Cardiac ventricle fibroblast (primary cell): Measurements from ENCODE around the gene PRDM16. TPM values are rescaled to one million over a fixed set of nuclear protein-coding genes. Genes with fewer than 3 reads are reported as not detected.

Experiments used
- total RNA-seq: library from RNA; depleted of rRNA; stranded (reverse); fragments of >200 nt; gene quantifications from 2 replicates; pipeline ENCODE4 v1.2.3, GENCODE V29; 2015

Gene PRDM16
- total RNA-seq = 2.2 and 4.2 TPM in 2 replicates

DNA sequence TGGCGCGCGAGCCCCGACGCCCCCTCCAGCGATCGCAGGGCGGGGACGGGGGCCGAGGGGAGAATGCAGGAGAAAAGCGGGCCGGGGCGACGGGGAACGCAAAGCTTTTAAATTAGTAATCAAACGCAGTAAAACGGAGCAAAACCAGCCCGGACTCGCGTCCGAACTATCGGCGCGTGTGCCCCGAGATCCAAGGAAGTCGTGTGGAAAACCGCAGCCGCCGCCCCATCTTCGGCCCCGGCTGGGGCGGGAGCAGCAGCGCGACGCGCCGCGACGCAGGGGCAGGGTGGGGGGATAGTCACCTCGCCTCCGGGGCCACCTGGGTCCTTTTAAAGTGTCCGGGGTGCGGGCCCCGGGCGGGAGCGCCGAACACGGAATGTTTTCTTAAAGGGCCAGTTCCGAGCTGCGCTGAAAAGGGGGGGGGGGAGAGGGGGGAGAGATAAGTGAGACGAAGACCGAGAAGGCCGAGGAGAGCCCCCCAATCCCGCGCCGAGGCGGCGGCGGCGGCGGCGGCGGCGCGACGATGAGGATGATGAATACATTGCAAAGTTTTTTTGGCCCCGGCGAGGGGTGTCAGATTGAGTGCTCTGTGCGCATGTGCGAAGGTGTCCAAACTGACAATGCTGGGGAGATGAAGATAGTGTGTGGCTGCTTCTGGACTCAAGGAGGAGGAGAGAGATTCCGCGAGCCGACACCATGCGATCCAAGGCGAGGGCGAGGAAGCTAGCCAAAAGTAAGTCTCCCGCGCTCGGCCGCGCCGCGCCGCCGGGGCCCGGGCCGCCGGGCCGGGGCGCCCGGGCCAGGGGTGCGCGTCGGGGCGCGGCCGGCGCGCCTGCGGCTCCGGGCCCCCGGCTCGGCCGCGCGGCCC is at the start of gene PRDM16:
TSS of gene PRDM16 (plus strand) at position 640 of the 868 bp plus-strand sequence. CDS start at position 697, 57 bp downstream.

DNA sequence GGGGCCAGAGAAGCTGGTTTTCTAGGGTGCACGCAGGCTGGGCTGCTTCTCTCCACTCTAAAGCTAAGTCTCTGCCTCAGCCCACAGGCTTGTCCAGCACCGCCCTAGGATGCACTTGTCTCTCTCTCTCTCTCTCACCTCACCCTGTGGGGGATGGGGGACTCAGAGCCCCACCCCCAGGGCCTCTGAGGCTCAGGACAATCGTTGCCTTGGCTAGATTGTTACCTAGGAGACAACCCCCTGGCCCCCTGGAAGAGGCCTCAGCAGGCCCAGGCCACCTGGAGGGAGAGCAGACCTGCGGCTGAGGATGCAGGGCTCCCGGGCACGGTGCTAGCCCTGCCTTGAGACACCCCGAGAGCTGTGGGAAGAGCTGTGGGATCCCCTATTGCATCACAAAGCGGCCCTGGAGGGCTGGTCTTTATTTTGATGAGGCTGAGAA is 47.8 kb upstream of the PRDM16 start, which contains the start of gene ACTRT2:
TSS of gene ACTRT2 (plus strand) at position 235 of the 439 bp plus-strand sequence. CDS start 220 bp downstream, outside the sequence.

DNA sequence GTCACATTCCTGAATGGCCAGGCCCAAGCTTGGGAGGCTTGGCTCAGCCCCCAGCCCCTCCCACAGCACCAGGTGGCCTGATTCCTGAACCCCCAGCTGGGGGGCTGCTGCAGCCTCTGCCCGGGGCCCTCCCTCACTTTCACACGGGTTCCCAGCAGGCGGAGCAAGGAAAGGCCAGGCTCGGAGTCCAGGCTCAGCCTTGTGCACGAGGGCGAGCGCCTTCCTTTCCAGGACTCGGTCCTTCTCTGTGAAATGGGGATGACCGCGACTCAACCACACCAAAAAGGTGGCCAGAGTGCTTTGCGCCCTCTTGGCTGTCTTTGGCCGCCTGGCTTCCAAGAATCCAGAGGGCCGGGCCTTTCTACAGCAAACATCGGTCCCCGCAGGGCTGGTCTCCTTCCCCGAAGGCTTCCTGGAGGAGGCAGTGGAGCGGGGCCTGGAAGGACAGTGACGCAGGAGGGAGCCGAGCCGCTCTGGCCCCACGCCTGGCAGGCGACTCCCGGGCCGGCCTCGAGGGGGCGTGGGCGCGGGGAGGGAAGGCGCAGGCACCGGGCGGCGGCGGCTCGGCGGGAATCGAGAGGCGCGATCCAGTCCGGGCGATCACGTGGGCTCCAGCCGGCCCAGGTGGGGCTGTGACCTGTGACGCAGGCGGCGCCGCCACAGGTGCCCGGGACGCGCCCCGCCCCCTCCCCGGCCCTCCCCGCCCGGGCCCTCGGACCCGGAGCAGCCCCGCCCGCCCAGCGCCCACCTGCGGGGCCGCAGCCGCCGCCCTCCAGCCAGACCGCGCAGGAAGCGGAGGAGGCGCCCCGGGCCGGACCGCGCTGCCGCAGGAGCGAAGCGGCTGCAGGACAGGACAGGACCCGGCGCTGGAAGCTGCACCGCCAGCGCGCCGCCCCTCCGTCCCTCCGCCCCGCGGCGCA is 385.1 kb downstream of the PRDM16 start, which contains the start of gene ARHGEF16:
TSS of gene ARHGEF16 (plus strand) at position 775 of the 920 bp plus-strand sequence. CDS start 8,420 bp downstream, outside the sequence.

Other genes starting within 250 kb of the PRDM16 start
- not detected in 2 replicates for gene ACTRT2, start 47.7 kb upstream of the PRDM16 start, total RNA-seq